Neural cell (in vitro differentiated cells): ENCODE measurements around the gene SLC36A4.

Experiments
- CTCF ChIP-seq: fragments of 450-650 bp; IDR thresholded peaks from 2 replicates; pipeline ENCODE4 v1.5.1; 2014; ENCODE audit warnings: antibody characterized with exemption, mild to moderate bottlenecking, moderate library complexity; ENCODE audit not compliant: poor library complexity, severe bottlenecking
- EP300 ChIP-seq: fragments of 450-650 bp; conservative IDR thresholded peaks from 2 replicates; pipeline ENCODE4 v1.6.1; 2014; ENCODE audit warnings: antibody characterized with exemption, mild to moderate bottlenecking, moderate library complexity; ENCODE audit not compliant: poor library complexity, severe bottlenecking
- EZH2 ChIP-seq: fragments of 200-600, 300-800 bp; shearing (Covaris generic), sonication (generic); IDR thresholded peaks from 2 replicates; pipeline ENCODE4 v1.6.1; 2014; ENCODE audit warnings: antibody characterized with exemption, low read length, borderline replicate concordance, mild to moderate bottlenecking; ENCODE audit not compliant: insufficient read depth, poor library complexity, severe bottlenecking
- POLR2AphosphoS5 ChIP-seq: IDR thresholded peaks from 2 replicates; pipeline ENCODE4 v1.6.1; 2012
- RAD21 ChIP-seq: fragments of 450-650 bp; conservative IDR thresholded peaks from 2 replicates; pipeline ENCODE4 v1.6.1; 2014; ENCODE audit warnings: antibody characterized with exemption, mild to moderate bottlenecking, moderate library complexity

GRCh38 chr11:93117565-93117964, 80.2 kb downstream of the SLC36A4 start:
- TF ChIP-seq EZH2 (no peak), CTCF (no peak), EP300 (peak; percentile 50), RAD21 (no peak), POLR2AphosphoS5 (peak; percentile 61)
